Calu3 (cell line): ENCODE results near the gene CPED1. TPM values are rescaled to one million over a fixed set of nuclear protein-coding genes. Genes with fewer than 3 reads are reported as not detected.

ENCODE experiments used
- BruUV-seq: library from RNA; stranded (reverse); fragments of 400-500 nt; replicated peaks from 2 replicates; lab custom pipeline; 2021; lab: Mats Ljungman, UMichigan
- CTCF ChIA-PET: fragments of 300-600 bp; sonication (Branson Sonifier 250); formaldehyde crosslinking; loops from one replicate; lab custom pipeline; 2022; ENCODE audit warnings: antibody characterized with exemption; lab: Charles Lee
- DNase-seq: peaks from one replicate; pipeline ENCODE4 v3.0.0; 2022
- H3K27ac Mint-ChIP-seq: one replicate; pipeline ENCODE4 v1.8.0; 2022; ENCODE audit warnings: mixed read lengths; ENCODE audit not compliant: unreplicated experiment
- H3K27me3 Mint-ChIP-seq: one replicate; pipeline ENCODE4 v1.8.0; 2022; ENCODE audit warnings: mixed read lengths; ENCODE audit not compliant: unreplicated experiment
- H3K36me3 Mint-ChIP-seq: one replicate; pipeline ENCODE4 v1.8.0; 2022; ENCODE audit warnings: mild to moderate bottlenecking, moderate library complexity, mixed read lengths; ENCODE audit not compliant: insufficient read depth, unreplicated experiment
- H3K4me1 Mint-ChIP-seq: one replicate; pipeline ENCODE4 v1.8.0; 2022; ENCODE audit warnings: mild to moderate bottlenecking, low read depth, mixed read lengths; ENCODE audit not compliant: unreplicated experiment
- H3K4me3 Mint-ChIP-seq: one replicate; pipeline ENCODE4 v1.8.0; 2022; ENCODE audit warnings: mild to moderate bottlenecking, low read depth, moderate library complexity, mixed read lengths; ENCODE audit not compliant: unreplicated experiment
- H3K9me3 Mint-ChIP-seq: one replicate; pipeline ENCODE4 v1.8.0; 2022; ENCODE audit warnings: low read depth, mixed read lengths; ENCODE audit not compliant: unreplicated experiment
- CTCF ChIP-seq: fragments of 200-600 bp; IDR thresholded peaks from one replicate; pipeline ENCODE4 v1.8.0; 2022; ENCODE audit warnings: antibody characterized with exemption; ENCODE audit not compliant: unreplicated experiment
- intact Hi-C: fragments of 100-400 bp; cut with micrococcal nuclease; formaldehyde crosslinking; loops from one replicate; pipeline ENCODE4 v1.10.0; 2022; ENCODE audit not compliant: unreplicated experiment
- total RNA-seq: library from RNA; stranded (reverse); gene quantifications from 2 replicates; pipeline ENCODE4 v1.2.3, GENCODE V29; 2022

CPED1 gene
- total RNA-seq, 1 experiment from 2014 or later: 0.24 TPM

- peaks cover 18% of the 10 kb centered on the region for H3K36me3 Mint-ChIP-seq
- TF ChIP-seq CTCF: no peak
- no peak overlapping the region for H3K27ac Mint-ChIP-seq
- no peaks in the 10 kb centered on the region for H3K9me3 Mint-ChIP-seq
- no peak overlapping the region for H3K4me3 Mint-ChIP-seq
- H3K4me1 Mint-ChIP-seq: no peaks in the 10 kb centered on the region
- CTCF ChIA-PET: no interaction called here
- intact Hi-C loops: no loop called here
- no peaks in the 10 kb centered on the region for H3K27me3 Mint-ChIP-seq
- DNase-seq: no peak
- no TSS peak for BruUV-seq
These were observed 32.8 kb upstream of the CPED1 start for GRCh38 chr7:120955577-120956149.

- no TSS peak for BruUV-seq
- no peak overlapping the region for H3K4me3 Mint-ChIP-seq
- CTCF ChIA-PET: no interaction called here
- TF ChIP-seq CTCF: no peak
- no peaks in the 10 kb centered on the region for H3K27me3 Mint-ChIP-seq
- DNase-seq: no peak
- no peaks in the 10 kb centered on the region for H3K36me3 Mint-ChIP-seq
- H3K4me1 Mint-ChIP-seq: no peaks in the 10 kb centered on the region
- H3K27ac Mint-ChIP-seq: no peak overlapping the region
- intact Hi-C loops: no loop called here
- no peaks in the 10 kb centered on the region for H3K9me3 Mint-ChIP-seq
These were observed 28.5 kb upstream of the CPED1 start for GRCh38 chr7:120959929-120960484.

GRCh38 chr7:120960714-120961113, 27.8 kb upstream of the CPED1 start:
- no peak overlapping the region for H3K27ac Mint-ChIP-seq
- intact Hi-C loops: no loop called here
- BruUV-seq: no TSS peak
- no peaks in the 10 kb centered on the region for H3K36me3 Mint-ChIP-seq
- CTCF ChIA-PET: no interaction called here
- no peaks in the 10 kb centered on the region for H3K4me1 Mint-ChIP-seq
- no peak for DNase-seq
- H3K27me3 Mint-ChIP-seq: no peaks in the 10 kb centered on the region
- no peak for TF ChIP-seq CTCF
- H3K9me3 Mint-ChIP-seq: no peaks in the 10 kb centered on the region
- H3K4me3 Mint-ChIP-seq: no peak overlapping the region

GRCh38 chr7:120961638-120962173, 26.8 kb upstream of the CPED1 start:
- Mint-ChIP-seq H3K4me3 (no peak overlapping the region), H3K27ac (no peak overlapping the region)

More at GRCh38 chr7:120961638-120962173, 26.8 kb upstream of the CPED1 start:
- BruUV-seq: no TSS peak
- intact Hi-C loops: no loop called here
- CTCF ChIA-PET: interaction anchor here (0.6 kb wide), 1 partner anchor 18 kb away, joined by 3 read pairs; no protein-coding TSS in a partner anchor
- Mint-ChIP-seq H3K9me3 (no peaks in the 10 kb centered on the region), H3K4me1 (no peaks in the 10 kb centered on the region), H3K27me3 (no peaks in the 10 kb centered on the region), H3K36me3 (no peaks in the 10 kb centered on the region)
- DNase-seq: no peak
- no peak for TF ChIP-seq CTCF
